ENCODE results near the gene GIT2. TPM values are rescaled to one million over a fixed set of nuclear protein-coding genes. Genes with fewer than 3 reads are reported as not detected.

The GIT2 gene
- total and polyA plus RNA-seq, 2 experiments from 2014 or later = 21.5 to 22.4 TPM

- H4K20me1 ChIP-seq (ENCODE audit: insufficient read depth, poor library complexity, severe bottlenecking) = no peaks in the 10 kb centered on the region
- 98% methylated on average over 8 of the region's 8 CpGs for WGBS (ENCODE audit: low lambda C conversion rate, missing lambda C conversion rate)
- no peak overlapping the region for H3K27ac ChIP-seq
- no peaks in the 10 kb centered on the region for H3K9me2 ChIP-seq (replicated peaks; ENCODE audit: insufficient read depth)
- no peak overlapping the region for H3K4me3 ChIP-seq
- DNase-seq (ENCODE audit: low spot score) = no peak
- peaks cover 24% of the 10 kb centered on the region for H3K4me1 ChIP-seq (ENCODE audit: insufficient read depth)
- H2AFZ ChIP-seq = no peak overlapping the region
- no peaks in the 10 kb centered on the region for H3K36me3 ChIP-seq (replicated peaks; ENCODE audit: insufficient read depth, low read depth)
- TF ChIP-seq EZH2phosphoT487 (IDR thresholded peaks at IDR 0.05; ENCODE audit: low read depth, severe bottlenecking, unreplicated experiment) = no peak
- no peak for TF ChIP-seq EZH2 (IDR thresholded peaks at IDR 0.05; ENCODE audit: borderline replicate concordance)
- TF ChIP-seq CTCF (IDR thresholded peaks at IDR 0.05; ENCODE audit: poor library complexity) = no peak
- no peaks in the 10 kb centered on the region for H3K79me2 ChIP-seq
- H3K27me3 ChIP-seq = no peaks in the 10 kb centered on the region
- no peak overlapping the region for H3K4me2 ChIP-seq
- no peaks in the 10 kb centered on the region for H3K9me3 ChIP-seq (ENCODE audit: low read depth)
Observed at GRCh38 chr12:109952873-109953272, 43.3 kb downstream of the GIT2 start.

GRCh38 chr12:109952160-109952858 is 43.9 kb downstream of the GIT2 start:
- Histone ChIP-seq H3K4me2 (no peak overlapping the region), H3K9me2 (replicated peaks; ENCODE audit: insufficient read depth) (no peaks in the 10 kb centered on the region), H3K4me3 (no peak overlapping the region), H4K20me1 (ENCODE audit: insufficient read depth, poor library complexity, severe bottlenecking) (no peaks in the 10 kb centered on the region), H3K27me3 (no peaks in the 10 kb centered on the region), H3K79me2 (no peaks in the 10 kb centered on the region), H2AFZ (no peak overlapping the region), H3K4me1 (ENCODE audit: insufficient read depth) (peaks cover 27% of the 10 kb centered on the region), H3K27ac (no peak overlapping the region), H3K36me3 (replicated peaks; ENCODE audit: insufficient read depth, low read depth) (no peaks in the 10 kb centered on the region), H3K9me3 (ENCODE audit: low read depth) (no peaks in the 10 kb centered on the region)
- DNase-seq (ENCODE audit: low spot score) = no peak
- TF ChIP-seq CTCF (IDR thresholded peaks at IDR 0.05; ENCODE audit: poor library complexity) (no peak), EZH2phosphoT487 (IDR thresholded peaks at IDR 0.05; ENCODE audit: low read depth, severe bottlenecking, unreplicated experiment) (no peak), EZH2 (IDR thresholded peaks at IDR 0.05; ENCODE audit: borderline replicate concordance) (no peak)
- 98% methylated on average over 11 of the region's 11 CpGs for WGBS (ENCODE audit: low lambda C conversion rate, missing lambda C conversion rate)

- H2AFZ ChIP-seq = no peak overlapping the region
- no peak overlapping the region for H3K4me3 ChIP-seq
- H3K36me3 ChIP-seq (replicated peaks; ENCODE audit: insufficient read depth, low read depth) = no peaks in the 10 kb centered on the region
- peak overlapping the region; percentile 3 for H3K27ac ChIP-seq
- H3K4me1 ChIP-seq (ENCODE audit: insufficient read depth) = peaks cover 27% of the 10 kb centered on the region
- DNase-seq (ENCODE audit: low spot score) = peak; percentile 21
- no peaks in the 10 kb centered on the region for H3K27me3 ChIP-seq
- no peak overlapping the region for H3K4me2 ChIP-seq
- H3K79me2 ChIP-seq = no peaks in the 10 kb centered on the region
- WGBS (ENCODE audit: low lambda C conversion rate, missing lambda C conversion rate) = 83% methylated on average over 7 of the region's 7 CpGs
- H3K9me2 ChIP-seq (replicated peaks; ENCODE audit: insufficient read depth) = no peaks in the 10 kb centered on the region
- H4K20me1 ChIP-seq (ENCODE audit: insufficient read depth, poor library complexity, severe bottlenecking) = no peaks in the 10 kb centered on the region
- TF ChIP-seq EZH2phosphoT487 (IDR thresholded peaks at IDR 0.05; ENCODE audit: low read depth, severe bottlenecking, unreplicated experiment) (no peak), CTCF (IDR thresholded peaks at IDR 0.05; ENCODE audit: poor library complexity) (no peak), EZH2 (IDR thresholded peaks at IDR 0.05; ENCODE audit: borderline replicate concordance) (no peak)
- no peaks in the 10 kb centered on the region for H3K9me3 ChIP-seq (ENCODE audit: low read depth)
Observed at GRCh38 chr12:109951751-109952150, 44.4 kb downstream of the GIT2 start.

All from hepatocyte (in vitro differentiated cells).